Nephron (organoid): ENCODE data around the gene NUP155.

Source experiments
- H3K27ac Mint-ChIP-seq, 3 experiments: 2 replicates each; pipeline ENCODE4 v1.8.0; 2020; ENCODE audit warnings: mixed read lengths in 3 of 3, mild to moderate bottlenecking in 2 of 3, moderate library complexity in 1 of 3
- H3K27me3 Mint-ChIP-seq: 2 replicates; pipeline ENCODE4 v1.8.0; 2021; ENCODE audit warnings: low read depth, mild to moderate bottlenecking, moderate library complexity, mixed read lengths
- H3K36me3 Mint-ChIP-seq: 2 replicates; pipeline ENCODE4 v1.8.0; 2020; ENCODE audit warnings: low read depth, mixed read lengths
- H3K4me1 Mint-ChIP-seq: 2 replicates; pipeline ENCODE4 v1.8.0; 2020; ENCODE audit warnings: mixed read lengths
- H3K4me3 Mint-ChIP-seq, 3 experiments: 2 replicates each; pipeline ENCODE4 v1.8.0; 2020; ENCODE audit warnings: mild to moderate bottlenecking in 3 of 3, mixed read lengths in 3 of 3, moderate library complexity in 2 of 3
- H3K9me3 Mint-ChIP-seq: 2 replicates; pipeline ENCODE4 v1.8.0; 2020; ENCODE audit warnings: mixed read lengths
- TF ChIP-seq, protein P1 (sequence below), 3 experiments: fragments of 200-600 bp; sonication (generic); IDR thresholded peaks; one replicate each; pipeline ENCODE4 v1.5.0; 2021; ENCODE audit warnings: antibody characterized with exemption in 3 of 3; ENCODE audit not compliant: unreplicated experiment in 3 of 3

NUP155 gene

GRCh38 chr5:37254581-37254980 is 116.3 kb downstream of the NUP155 start:
- TF ChIP-seq, protein P1, sequence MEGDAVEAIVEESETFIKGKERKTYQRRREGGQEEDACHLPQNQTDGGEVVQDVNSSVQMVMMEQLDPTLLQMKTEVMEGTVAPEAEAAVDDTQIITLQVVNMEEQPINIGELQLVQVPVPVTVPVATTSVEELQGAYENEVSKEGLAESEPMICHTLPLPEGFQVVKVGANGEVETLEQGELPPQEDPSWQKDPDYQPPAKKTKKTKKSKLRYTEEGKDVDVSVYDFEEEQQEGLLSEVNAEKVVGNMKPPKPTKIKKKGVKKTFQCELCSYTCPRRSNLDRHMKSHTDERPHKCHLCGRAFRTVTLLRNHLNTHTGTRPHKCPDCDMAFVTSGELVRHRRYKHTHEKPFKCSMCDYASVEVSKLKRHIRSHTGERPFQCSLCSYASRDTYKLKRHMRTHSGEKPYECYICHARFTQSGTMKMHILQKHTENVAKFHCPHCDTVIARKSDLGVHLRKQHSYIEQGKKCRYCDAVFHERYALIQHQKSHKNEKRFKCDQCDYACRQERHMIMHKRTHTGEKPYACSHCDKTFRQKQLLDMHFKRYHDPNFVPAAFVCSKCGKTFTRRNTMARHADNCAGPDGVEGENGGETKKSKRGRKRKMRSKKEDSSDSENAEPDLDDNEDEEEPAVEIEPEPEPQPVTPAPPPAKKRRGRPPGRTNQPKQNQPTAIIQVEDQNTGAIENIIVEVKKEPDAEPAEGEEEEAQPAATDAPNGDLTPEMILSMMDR (IDR thresholded peaks at IDR 0.05; ENCODE audit: unreplicated experiment in 3 of 3), result no peak
- Mint-ChIP-seq H3K36me3 (peaks cover 8% of the 10 kb centered on the region), H3K4me3 (no peak overlapping the region), H3K9me3 (peaks cover 11% of the 10 kb centered on the region), H3K4me1 (no peaks in the 10 kb centered on the region), H3K27ac (no peak overlapping the region), H3K27me3 (peaks cover 9% of the 10 kb centered on the region)

DNA sequence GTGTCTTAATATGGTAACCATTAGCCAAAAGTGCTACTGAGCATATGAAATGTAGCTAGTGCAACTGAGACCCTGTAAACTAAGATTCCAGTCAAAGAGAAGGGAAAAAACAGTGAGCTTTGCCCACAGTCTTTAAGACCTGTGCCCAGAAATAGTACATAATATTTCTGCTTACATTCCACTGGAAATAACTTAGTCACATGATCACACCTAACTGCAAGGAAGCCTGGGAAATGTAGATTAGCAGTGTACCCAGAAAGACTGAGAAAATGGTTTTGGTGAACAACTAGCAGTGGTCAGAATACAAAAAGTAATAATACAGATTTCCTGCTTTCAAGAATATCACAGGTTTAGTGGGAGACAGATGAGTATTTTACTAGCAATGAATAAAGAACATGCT is 119.2 kb downstream of the NUP155 start:
- Mint-ChIP-seq H3K27me3 (peaks cover 9% of the 10 kb centered on the region), H3K4me3 (peak overlapping the region; percentile 45 to 70 (median 59)), H3K9me3 (peaks cover 11% of the 10 kb centered on the region), H3K27ac (peak overlapping the region in 1 of 3 experiments; percentile 28), H3K4me1 (peaks cover 7% of the 10 kb centered on the region), H3K36me3 (peaks cover 8% of the 10 kb centered on the region)
- TF ChIP-seq, protein P1 (IDR thresholded peaks at IDR 0.05; ENCODE audit: unreplicated experiment in 3 of 3), result no peak

GRCh38 chr5:37249815-37250164 is 121.1 kb downstream of the NUP155 start:
- peaks cover 14% of the 10 kb centered on the region for H3K4me1 Mint-ChIP-seq
- peak overlapping the region; percentile 90 to 96 (median 91) for H3K27ac Mint-ChIP-seq
- peaks cover 3% of the 10 kb centered on the region for H3K36me3 Mint-ChIP-seq
- H3K27me3 Mint-ChIP-seq, result peaks cover 9% of the 10 kb centered on the region
- peak overlapping the region; percentile 90 to 97 (median 96) for H3K4me3 Mint-ChIP-seq
- H3K9me3 Mint-ChIP-seq, result peaks cover 6% of the 10 kb centered on the region
- TF ChIP-seq, protein P1 (IDR thresholded peaks at IDR 0.05; ENCODE audit: unreplicated experiment in 3 of 3), result no peak

DNA sequence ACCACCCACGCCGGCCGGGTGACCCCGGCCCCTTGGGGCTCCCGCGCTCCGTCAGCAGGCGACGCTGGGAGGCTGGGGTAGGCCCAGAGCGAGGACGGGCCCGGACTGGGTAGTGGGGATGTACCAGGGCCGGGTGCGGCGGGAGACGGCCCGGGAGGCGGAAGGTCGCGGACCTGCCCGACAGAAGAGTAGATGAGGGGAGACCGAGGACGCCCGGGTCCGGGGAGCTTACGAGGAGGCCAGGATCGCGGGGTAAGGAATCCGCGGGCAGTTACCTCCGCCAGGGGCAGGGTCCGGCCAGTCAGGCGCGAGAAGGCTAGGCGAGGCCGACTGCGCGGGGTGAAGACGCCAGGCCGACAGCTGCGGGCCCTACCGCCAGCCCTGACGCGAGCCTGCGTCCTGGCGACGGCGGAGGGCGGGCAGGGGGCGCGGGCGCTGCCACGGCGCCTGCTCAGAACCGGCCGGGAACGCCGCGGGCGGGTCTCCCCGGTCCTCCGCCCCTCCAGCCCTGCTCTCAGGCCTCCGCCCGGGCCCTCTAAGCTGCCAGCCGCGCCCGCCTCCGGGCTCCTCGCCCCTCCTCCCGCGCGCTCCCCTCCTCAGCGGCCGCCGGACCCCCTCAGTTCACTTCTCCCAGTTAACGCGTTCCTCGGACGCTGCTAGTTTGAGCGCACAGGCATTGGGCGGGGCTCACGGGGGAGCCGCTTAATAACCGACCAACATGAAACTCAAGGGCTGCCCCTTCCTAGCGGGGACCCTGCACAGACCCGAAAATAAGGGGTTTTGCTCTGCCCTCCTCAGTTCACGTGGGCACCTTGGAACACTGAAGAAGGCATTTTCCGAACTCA is 121.7 kb downstream of the NUP155 start, which contains the start of gene CPLANE1:
Gene CPLANE1 (minus strand): TSS at position 407 of the 845 bp plus-strand sequence. CDS start 1,678 bp downstream, outside the sequence.
- peak within 1 kb of the TSS; percentile 90 to 97 (median 96) for H3K4me3 Mint-ChIP-seq
- peaks cover 14% of the 10 kb centered on the region for H3K4me1 Mint-ChIP-seq
- no peaks in the 10 kb centered on the region for H3K9me3 Mint-ChIP-seq
- peaks cover 9% of the 10 kb centered on the region for H3K27me3 Mint-ChIP-seq
- peak within 1 kb of the TSS; percentile 90 to 96 (median 91) for H3K27ac Mint-ChIP-seq
- H3K36me3 Mint-ChIP-seq, result peaks cover 3% of the 10 kb centered on the region
- TF ChIP-seq, protein P1 (IDR thresholded peaks at IDR 0.05; ENCODE audit: unreplicated experiment in 3 of 3), result peak in 1 of 3 experiments; percentile 9

GRCh38 chr5:37248421-37248969 is 122.4 kb downstream of the NUP155 start:
- TF ChIP-seq, protein P1 (IDR thresholded peaks at IDR 0.05; ENCODE audit: unreplicated experiment in 3 of 3), result no peak
- peaks cover 14% of the 10 kb centered on the region for H3K4me1 Mint-ChIP-seq
- H3K9me3 Mint-ChIP-seq, result no peaks in the 10 kb centered on the region
- peaks cover 8% of the 10 kb centered on the region for H3K27me3 Mint-ChIP-seq
- H3K36me3 Mint-ChIP-seq, result peaks cover 2% of the 10 kb centered on the region
- peak overlapping the region; percentile 88 to 96 (median 90) for H3K4me3 Mint-ChIP-seq
- H3K27ac Mint-ChIP-seq, result peak overlapping the region; percentile 37 to 90 (median 84)
